Hematopoietic multipotent progenitor cell treated with erythropoietin and hydrocortisone succinate and interleukin-3 and kit ligand, for 17 days (in vitro differentiated cells): ENCODE measurements around the gene GCK.
A peak's percentile ranks its signal among the peaks of the same experiment; 100 is the strongest.
"Not testable (repeated sequence)": the region's sequence is repeated elsewhere in the genome, so short reads cannot be mapped to it uniquely, and the experiment has no call there.

Experiments used
- DNase-seq: peaks from one replicate; pipeline ENCODE4 v3.0.0-alpha.2; 2015; ENCODE audit warnings: low spot score

The GCK gene

DNA sequence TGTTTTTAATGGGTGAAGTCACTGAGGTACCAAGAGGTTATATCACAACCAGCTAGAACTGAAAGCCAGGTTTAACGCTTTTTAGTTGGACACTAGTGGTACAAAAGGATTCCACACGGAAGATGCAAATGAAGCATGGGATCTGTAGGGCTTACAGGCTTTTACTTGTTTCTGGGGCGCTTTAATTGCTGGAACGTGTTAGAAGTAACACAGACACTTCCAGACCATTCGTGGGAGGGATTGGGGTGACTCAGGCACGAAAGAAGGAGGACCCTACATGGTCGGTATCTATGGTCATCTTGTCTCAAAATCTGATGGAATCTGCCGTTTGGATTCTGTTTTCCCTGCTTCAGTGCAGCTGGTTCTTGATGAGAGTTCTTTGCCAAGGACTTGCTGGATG is 12.6 kb upstream of the GCK start:
- DNase-seq, result no peak

DNA sequence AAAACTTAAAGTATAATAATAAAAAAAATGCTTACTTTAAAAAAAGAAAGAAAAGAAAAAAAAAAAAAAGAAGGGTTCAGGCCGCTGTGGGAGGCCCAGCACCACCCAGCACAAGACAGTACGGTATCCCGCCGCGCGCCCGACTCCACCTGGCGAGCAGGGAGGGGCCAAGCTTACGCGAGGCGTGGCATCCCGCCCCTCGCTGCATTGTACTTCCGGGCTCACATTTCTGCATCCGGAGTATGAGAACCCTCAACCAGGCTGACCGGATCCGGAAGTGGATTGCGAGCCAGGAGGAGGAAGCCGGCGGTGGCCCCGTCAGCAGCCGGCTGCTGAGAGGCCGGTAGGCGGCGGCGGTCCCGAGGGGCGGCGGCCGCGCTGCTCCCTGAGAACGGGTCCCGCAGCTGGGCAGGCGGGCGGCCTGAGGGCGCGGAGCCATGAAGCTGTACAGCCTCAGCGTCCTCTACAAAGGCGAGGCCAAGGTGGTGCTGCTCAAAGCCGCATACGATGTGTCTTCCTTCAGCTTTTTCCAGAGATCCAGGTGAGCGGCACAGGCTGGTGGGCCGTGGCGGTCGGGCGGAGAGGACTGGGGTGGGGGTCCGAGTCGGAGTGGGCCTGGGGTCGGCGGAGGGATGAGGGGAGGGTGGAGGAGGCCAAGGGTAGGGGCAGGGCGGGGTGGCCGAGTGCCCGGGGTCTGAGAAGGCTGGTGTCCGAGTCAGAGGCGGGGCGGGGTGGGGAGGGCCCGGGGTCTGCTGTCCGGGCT is 11.6 kb upstream of the GCK start, which contains the start of gene YKT6:
YKT6 (plus strand) TSS at position 280 of the 763 bp plus-strand sequence; CDS start at position 438, 158 bp downstream.
- peak; percentile 81 for DNase-seq

GRCh38 chr7:44200163-44200562 is 10.9 kb upstream of the GCK start:
- not testable (repeated sequence) for DNase-seq

GRCh38 chr7:44197474-44197873 is 8.2 kb upstream of the GCK start:
- no peak for DNase-seq

GRCh38 chr7:44196450-44196872 is 7.2 kb upstream of the GCK start:
- DNase-seq, result no peak

DNA sequence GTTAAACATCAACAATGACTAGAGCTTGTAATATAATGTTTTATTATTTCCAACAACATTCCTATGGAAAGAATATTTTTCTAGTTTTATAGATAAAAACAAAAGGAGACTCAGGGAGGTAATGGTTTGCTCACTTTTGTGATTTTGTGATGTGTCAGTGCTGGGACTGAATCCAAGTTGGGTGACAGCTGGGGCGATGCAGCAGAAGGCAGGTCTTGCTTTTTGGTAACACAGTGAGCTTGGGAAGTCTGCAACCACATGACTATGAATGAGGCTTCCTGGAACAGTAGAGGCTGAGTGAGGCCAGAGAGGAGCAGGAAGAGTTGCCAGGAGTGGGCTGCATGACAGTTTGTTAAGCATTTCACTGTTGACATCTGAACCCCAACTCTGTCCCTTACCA is 6.7 kb upstream of the GCK start:
- no peak for DNase-seq

- DNase-seq, result no peak
Observed at GRCh38 chr7:44194562-44195145, 5.4 kb upstream of the GCK start.

- DNase-seq, result no peak
Observed at GRCh38 chr7:44194069-44194468, 4.8 kb upstream of the GCK start.

- DNase-seq, result no peak
Observed at GRCh38 chr7:44193011-44193802, 4.0 kb upstream of the GCK start.

DNA sequence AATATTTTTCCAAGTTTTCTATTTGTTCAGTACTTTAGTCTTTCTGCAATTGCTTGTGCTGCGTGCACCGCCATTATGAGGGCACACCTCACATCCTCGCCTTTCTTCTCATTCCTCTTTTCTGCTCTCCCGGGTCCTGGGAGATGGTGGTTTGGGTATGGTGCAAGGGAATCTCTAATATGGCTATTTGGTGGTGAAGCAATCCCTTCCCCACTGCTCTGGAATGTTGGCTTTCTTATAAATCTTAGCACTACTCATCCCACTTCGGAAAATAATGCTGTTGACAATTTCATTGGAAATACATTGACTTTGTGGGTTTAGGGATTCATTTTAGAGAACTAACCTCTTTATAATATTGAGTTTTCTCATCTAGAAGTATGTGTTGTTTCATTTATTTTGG is 1.9 kb upstream of the GCK start:
- no peak for DNase-seq

DNA sequence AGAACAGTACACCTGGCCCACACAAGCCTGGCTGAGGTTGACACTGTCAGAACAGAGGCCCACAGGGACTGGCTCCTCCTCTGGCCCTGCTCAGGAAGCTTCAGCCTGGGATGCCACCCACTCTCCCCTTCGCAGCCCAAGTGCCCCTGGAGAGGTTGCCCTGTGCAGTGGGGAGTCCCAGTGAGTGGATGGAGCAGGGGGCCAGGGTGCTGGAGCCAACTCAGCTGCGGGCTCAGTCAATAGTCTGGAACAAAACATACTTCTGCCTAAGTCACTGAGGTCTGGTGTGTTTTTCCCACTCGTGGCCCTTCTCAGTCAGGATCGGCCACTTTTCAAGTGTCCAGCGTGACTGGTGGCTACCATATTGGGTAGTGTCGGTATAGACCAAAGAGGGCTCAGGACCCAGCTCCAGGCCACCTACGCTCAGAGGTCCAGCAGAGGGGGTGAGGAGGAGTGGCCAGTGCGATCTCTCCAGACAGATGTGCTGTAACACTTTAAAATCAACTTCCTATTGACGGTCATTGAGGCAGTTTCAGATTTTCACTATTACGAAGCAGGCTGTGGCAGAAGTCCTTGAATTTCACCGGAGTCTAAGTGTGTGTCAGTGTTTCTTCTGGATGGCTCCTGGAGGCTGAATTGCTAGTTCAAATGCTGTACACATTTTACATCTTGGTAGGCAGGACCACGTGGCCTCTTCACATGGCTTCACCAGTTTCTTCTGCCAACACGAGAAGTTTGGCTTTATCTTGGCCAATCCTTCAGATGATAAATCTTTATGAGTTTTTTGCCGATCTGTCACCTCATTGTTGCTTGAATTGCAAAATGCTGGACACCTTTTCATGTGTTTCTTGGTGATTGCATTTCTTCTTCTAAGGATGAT is 994 bp upstream of the GCK start:
- DNase-seq, result no peak

DNA sequence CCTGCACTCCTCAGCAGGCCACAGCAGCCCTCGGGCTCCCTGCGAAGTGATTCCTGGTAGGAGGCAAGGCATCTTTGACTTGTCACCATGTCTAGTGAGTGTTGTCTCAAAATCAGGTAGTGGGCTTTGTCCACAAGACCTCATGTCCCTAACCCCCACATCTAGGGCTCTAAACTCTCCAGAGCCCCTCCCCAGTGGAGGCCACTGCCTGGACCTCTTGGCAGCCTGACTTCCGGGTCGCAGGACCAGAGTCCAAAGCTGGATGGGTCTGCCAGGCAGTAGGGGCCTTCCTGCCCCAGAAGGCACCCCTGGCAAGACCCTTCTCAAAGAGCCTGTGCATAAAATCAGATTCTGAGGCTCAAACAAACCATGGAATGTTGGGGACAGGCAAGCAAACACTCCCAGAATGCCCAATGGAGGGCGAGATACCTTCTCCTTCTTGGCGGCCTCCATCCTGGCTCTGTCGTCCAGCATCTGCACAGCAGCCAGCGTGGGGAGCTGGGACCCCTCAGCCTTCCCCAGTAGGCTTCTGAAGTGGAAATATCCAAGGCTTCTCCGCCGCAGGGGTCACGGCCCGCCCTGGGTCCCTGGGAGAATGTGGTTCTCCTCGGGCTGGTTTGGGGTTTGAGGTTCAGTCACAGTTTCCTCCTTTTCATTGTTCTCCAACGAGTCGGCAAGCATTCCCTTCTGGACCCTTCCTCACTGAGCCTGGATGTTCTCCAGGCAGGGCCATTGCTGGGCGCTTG is 586 bp downstream of the GCK start:
- no peak for DNase-seq

DNA sequence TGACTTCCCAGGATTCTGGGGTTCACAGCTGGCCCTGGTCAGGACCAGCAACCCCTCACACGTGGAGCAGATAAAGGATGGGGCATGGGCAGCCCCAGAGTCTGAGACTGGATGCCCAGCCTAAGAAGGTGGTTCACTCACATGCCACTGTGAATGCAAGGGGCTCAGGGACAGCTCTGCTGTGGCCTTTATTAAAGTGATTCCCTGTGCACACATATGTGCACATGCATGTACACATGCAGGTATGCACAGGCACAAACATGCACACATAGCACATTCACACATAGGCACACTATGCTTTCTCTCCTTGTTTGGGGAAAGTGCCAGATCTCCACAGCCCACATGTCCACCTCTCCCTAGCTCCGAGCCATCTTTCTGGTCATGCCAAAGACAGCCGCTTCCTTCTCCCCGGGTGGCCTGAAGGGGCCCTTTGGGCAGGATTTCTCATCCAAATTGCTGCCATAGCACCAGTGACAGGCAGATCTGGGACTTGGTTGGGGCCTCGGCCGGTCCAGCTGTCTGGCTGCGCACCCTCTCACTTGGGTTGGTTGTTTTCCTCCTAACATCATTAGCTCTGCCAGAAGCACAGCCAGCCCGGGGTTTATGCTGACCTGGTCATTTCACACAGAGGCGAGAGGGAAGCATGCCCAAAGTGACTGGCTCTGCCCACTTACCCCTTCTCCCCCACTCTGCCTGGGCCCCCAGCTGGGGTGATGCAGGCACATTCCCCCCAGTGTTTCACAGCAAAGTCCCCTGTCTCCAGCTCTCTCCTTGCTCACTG is 1.4 kb downstream of the GCK start:
- DNase-seq, result no peak

DNA sequence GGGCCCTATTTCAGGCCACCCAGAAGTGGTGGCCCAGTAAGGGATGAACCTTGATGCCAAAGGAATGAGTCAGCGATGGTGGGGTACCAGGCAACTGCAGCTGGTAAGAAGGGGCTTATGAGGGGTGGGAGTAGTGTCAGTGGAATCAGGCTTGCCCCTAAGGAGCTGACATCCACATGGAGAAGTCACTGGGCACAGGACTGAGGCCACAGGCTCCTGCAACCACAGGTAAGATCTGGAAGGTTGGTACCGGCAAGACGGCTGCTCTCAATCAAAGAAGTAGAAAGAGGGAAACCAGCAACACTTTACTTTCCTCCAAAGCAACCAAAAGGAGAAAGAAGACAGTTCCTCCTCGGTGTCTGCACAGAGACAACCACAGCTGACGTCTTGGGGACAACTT is 2.5 kb downstream of the GCK start:
- DNase-seq, result no peak

DNA sequence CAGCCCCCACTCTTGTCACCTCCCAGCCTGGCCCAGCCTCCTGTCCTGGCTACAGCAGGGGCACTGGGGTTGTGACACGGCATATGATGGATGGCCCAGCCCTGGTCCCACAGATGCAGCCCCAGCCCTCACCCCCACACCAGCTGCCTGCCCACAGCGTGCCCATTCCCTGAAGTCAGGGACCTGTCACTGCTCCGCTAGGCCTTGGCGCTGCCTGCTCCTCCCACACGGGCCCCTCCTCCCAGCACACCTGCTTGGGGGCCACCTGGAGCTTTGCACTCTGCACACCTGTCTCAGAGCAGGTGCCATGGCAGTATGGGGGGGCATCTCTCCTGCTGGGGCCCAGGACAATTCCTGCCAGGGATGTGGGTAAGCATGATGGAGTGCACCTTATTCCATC is 3.5 kb downstream of the GCK start:
- no peak for DNase-seq

- DNase-seq, result no peak
Observed at GRCh38 chr7:44184873-44185446, 4.3 kb downstream of the GCK start.

DNA sequence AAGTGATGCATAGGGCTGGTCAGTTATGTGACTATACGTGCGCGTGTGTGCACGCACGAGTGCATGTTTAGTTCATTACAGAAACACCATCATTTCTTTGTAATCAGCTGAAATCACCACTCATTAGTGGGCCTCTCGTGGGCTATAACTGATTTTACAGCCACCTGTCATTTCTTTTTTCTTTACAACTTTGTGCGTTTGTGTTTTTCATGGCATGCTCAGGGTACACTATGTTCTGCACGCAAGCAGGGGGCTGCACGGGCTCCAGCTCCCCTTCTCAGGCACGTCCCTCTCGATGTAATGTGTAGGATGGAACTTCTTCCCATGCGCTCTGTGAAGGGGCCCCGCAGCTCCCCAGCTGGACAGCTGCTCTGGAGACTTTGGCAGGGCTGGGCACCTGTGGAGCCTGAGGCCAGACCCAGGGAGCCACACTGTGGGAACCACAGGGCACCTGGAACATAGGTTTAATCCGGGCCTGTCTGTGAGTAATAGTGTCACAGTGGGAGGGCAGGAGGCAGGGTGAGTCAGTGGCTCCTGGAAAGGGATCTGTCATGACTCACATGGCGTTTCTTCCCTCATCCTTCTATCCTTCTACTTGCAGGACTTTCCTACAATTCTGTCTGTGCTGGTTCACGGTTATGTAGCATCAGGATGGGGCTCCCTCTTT is 4.9 kb downstream of the GCK start:
- no peak for DNase-seq

- no peak for DNase-seq
Observed at GRCh38 chr7:44183386-44183785, 5.9 kb downstream of the GCK start.

DNA sequence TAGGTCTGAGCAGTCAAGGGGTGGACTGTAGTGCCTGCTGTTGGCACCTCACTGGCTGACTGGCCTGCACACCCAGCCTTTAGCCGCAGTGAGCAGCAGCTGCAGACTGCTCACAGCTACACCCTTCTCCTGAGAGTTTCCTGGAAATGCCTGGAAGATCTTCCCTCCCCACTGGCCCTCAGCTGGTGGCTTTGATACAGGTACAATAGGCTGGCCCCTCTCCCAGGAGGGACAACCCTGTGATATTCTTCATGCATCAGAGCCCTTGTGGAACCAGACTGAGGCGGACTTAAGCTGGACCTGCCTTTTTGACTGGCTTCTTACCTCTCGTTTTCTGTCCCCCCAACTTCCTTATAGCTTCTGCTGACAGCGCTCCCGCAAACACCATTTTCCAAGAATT is 6.4 kb downstream of the GCK start:
- no peak for DNase-seq

- no peak for DNase-seq
Observed at GRCh38 chr7:44180631-44181030, 8.6 kb downstream of the GCK start.
